ENCODE data around the gene P2RY8.
"Not testable (repeated sequence)": the region's sequence is repeated elsewhere in the genome, so short reads cannot be mapped to it uniquely, and the experiment has no call there.

P2RY8 gene

GRCh38 chrX:1524874-1525582, 12.0 kb downstream of the P2RY8 start:
- no peak for TF ChIP-seq CTCF (IDR thresholded peaks at IDR 0.05; ENCODE audit: low read length, missing control alignments)
- no peak for DNase-seq (ENCODE audit: low read depth)
- no peak overlapping the region for H3K4me3 ChIP-seq (replicated peaks; ENCODE audit: low read depth, low read length)

DNA sequence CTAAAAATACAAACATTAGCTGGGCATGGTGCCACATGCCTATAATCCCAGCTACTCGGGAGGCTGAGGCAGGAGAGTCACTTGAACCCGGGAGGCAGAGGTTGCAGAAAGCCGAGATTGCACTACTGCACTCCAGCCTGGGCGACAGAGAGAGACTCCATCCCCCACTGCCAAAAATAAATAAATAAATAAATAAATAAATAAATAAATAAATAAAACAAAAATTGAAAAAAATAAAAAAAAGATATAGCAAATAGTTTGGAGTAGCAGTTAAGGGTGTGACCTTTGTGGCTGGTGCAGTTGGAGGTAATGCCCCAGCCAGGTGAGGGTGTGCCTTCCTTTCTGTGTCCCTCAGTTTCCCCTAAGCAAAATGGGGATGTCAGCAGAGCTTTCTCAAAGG, 14.1 kb downstream of the P2RY8 start:
- H3K4me3 ChIP-seq (replicated peaks; ENCODE audit: low read depth, low read length); DNase-seq (ENCODE audit: low read depth): not testable (repeated sequence)

DNA sequence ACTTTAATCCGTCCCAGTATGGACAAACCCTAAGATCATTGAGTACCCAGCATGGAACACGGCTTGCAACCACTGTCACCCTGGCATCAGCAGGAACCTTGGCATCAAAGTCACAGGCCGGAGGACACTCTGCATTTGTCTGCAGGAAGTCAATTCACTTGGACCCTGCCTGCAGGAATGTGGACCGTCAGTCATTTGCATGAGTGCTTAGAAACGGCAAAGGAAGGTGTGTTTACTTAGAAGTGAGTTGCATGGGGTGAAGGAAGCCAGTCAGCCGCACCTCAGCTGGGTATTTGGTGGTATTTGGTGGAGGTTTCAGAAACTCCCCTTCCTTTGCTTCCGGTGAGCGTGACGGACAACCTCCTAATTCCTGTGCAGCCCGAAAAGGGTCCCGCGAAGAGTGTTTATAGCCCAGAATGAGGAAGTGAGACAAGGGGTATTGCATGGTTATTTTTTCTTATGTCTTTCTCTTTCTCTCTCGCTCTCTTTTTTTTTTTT, 15.5 kb downstream of the P2RY8 start:
- TF ChIP-seq CTCF (IDR thresholded peaks at IDR 0.05; ENCODE audit: low read length, missing control alignments) = no peak
- H3K4me3 ChIP-seq (replicated peaks; ENCODE audit: low read depth, low read length) = no peak overlapping the region
- no peak for DNase-seq (ENCODE audit: low read depth)

- no peak for TF ChIP-seq CTCF (IDR thresholded peaks at IDR 0.05; ENCODE audit: low read length, missing control alignments)
- no peak for DNase-seq (ENCODE audit: low read depth)
- H3K4me3 ChIP-seq (replicated peaks; ENCODE audit: low read depth, low read length) = no peak overlapping the region
These were observed 16.6 kb downstream of the P2RY8 start for GRCh38 chrX:1520350-1520749.

GRCh38 chrX:1519022-1519497, 17.9 kb downstream of the P2RY8 start:
- DNase-seq (ENCODE audit: low read depth) = no peak
- H3K4me3 ChIP-seq (replicated peaks; ENCODE audit: low read depth, low read length) = no peak overlapping the region
- TF ChIP-seq CTCF (IDR thresholded peaks at IDR 0.05; ENCODE audit: low read length, missing control alignments) = no peak

DNA sequence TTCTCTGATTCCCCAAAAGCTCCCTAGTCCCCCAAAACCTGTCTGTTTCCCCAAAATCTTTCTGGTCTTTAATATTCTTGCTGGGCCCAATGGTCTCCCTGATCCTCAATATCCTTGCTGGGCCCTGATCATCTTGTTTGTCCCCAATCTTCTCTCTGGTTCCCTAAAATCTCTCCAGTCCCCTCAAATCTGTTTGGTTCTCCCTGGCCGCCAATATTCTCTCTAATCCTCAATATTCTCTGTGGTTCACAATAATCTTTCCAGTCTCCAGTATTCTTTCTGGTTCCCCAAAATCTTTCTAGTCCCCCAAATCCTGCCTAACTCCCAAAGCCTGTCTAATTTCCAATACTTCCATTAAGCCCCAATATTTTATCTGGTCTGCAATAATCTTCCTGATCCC, 18.5 kb downstream of the P2RY8 start:
- DNase-seq (ENCODE audit: low read depth) = no peak
- H3K4me3 ChIP-seq (replicated peaks; ENCODE audit: low read depth, low read length) = no peak overlapping the region
- TF ChIP-seq CTCF (IDR thresholded peaks at IDR 0.05; ENCODE audit: low read length, missing control alignments) = no peak

DNA sequence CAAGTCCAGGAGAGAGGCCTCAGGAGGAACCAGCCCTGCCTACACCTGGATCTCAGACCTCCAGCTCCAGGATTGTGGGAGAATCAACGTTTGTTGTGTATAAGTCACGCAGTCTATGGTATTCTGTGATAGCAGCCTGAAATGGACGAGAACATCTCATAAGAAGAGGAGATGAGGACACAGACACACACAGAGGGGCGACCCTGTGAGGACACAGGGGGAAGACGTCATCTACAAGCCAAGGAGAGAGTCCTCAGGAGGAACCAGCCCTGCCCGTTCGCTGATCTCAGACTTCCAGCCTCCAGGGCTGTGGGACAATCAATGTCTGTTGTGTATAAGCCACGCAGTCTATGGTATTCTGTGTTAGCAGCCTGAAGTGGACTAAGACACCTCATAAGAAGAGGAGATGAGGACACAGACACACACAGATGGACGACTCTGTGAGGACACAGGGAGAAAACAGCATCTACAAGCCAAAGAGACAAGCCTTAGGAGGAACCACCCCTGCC, 20.3 kb downstream of the P2RY8 start:
- H3K4me3 ChIP-seq (replicated peaks; ENCODE audit: low read depth, low read length) = no peak overlapping the region
- no peak for DNase-seq (ENCODE audit: low read depth)
- TF ChIP-seq CTCF (IDR thresholded peaks at IDR 0.05; ENCODE audit: low read length, missing control alignments) = no peak
